ENCODE data around the gene TULP3. TPM values are rescaled to one million over a fixed set of nuclear protein-coding genes. Genes with fewer than 3 reads are reported as not detected.
"Not testable (repeated sequence)": the region's sequence is repeated elsewhere in the genome, so short reads cannot be mapped to it uniquely, and the experiment has no call there.

TULP3 gene
- total and polyA plus RNA-seq, 2 donors (not counting 3 experiments of a cell fraction or from before 2014, with no cell fraction given): 30.8 to 31.0 TPM

GRCh38 chr12:2862876-2863275, 27.8 kb upstream of the TULP3 start:
- dilution Hi-C loops (cut with MboI; ENCODE audit: extremely low pct_ligation_motif_present, low sequenced_read_pairs): no loop called here
- H3K9ac ChIP-seq (replicated peaks; ENCODE audit: extremely low read depth, insufficient read depth, low read length): no peak overlapping the region
- FAIRE-seq (no peak), DNase-seq (ENCODE audit: low read depth, low spot score) (no peak)
- H4K20me1 ChIP-seq (replicated peaks; ENCODE audit: control insufficient read depth, extremely low read depth, insufficient read depth, low read length): no peaks in the 10 kb centered on the region
- TF ChIP-seq POLR2A (IDR thresholded peaks at IDR 0.05; ENCODE audit: low read depth, low read length): no peak
- no peak for TF ChIP-seq JUN (IDR thresholded peaks at IDR 0.05; ENCODE audit: borderline replicate concordance, insufficient read depth, insufficient read length, low read depth)
- no peak for TF ChIP-seq EZH2 (IDR thresholded peaks at IDR 0.05; ENCODE audit: borderline replicate concordance, low read depth, low read length, severe bottlenecking)
- TF ChIP-seq, protein P1, sequence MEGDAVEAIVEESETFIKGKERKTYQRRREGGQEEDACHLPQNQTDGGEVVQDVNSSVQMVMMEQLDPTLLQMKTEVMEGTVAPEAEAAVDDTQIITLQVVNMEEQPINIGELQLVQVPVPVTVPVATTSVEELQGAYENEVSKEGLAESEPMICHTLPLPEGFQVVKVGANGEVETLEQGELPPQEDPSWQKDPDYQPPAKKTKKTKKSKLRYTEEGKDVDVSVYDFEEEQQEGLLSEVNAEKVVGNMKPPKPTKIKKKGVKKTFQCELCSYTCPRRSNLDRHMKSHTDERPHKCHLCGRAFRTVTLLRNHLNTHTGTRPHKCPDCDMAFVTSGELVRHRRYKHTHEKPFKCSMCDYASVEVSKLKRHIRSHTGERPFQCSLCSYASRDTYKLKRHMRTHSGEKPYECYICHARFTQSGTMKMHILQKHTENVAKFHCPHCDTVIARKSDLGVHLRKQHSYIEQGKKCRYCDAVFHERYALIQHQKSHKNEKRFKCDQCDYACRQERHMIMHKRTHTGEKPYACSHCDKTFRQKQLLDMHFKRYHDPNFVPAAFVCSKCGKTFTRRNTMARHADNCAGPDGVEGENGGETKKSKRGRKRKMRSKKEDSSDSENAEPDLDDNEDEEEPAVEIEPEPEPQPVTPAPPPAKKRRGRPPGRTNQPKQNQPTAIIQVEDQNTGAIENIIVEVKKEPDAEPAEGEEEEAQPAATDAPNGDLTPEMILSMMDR (IDR thresholded peaks at IDR 0.05; ENCODE audit: extremely low read depth in 1 of 2, insufficient read depth in 1 of 2, low read depth in 1 of 2, low read length in 2 of 2): no peak
- CTCF ChIA-PET: interaction anchor here (1.8 kb wide), 1 partner anchor 9 kb away, joined by 7 read pairs; no protein-coding TSS in a partner anchor
- H2AFZ ChIP-seq (ENCODE audit: low read depth, low read length): no peak overlapping the region
- H3K9me3 ChIP-seq (replicated peaks; ENCODE audit: control insufficient read depth, insufficient read depth, low read length): no peaks in the 10 kb centered on the region
- no TSS peak for BruUV-seq (replicated peaks)
- intact Hi-C loops (cut with micrococcal nuclease): no loop called here
- no peak overlapping the region for H3K27ac ChIP-seq (ENCODE audit: insufficient read depth, low read depth, low read length)
- H3K36me3 ChIP-seq (ENCODE audit: control insufficient read depth in 2 of 2, extremely low read depth in 1 of 2, insufficient read depth in 2 of 2, low read length in 2 of 2): peaks cover 8 to 25% of the 10 kb centered on the region in 2 experiments
- no peaks in the 10 kb centered on the region for H3K9me1 ChIP-seq (replicated peaks; ENCODE audit: control insufficient read depth, extremely low read depth, insufficient read depth, low read length)
- H3K4me3 ChIP-seq (replicated peaks in 1 of 3; ENCODE audit: insufficient read depth in 1 of 3, low read depth in 1 of 3, low read length in 3 of 3): no peak overlapping the region
- POLR2A ChIA-PET: no interaction called here
- H3K27me3 ChIP-seq (ENCODE audit: control insufficient read depth in 2 of 2, insufficient read depth in 2 of 2, low read length in 2 of 2): no peaks in the 10 kb centered on the region
- no peak overlapping the region for H3K4me2 ChIP-seq (ENCODE audit: insufficient read depth, low read length)
- no peaks in the 10 kb centered on the region for H3K4me1 ChIP-seq (ENCODE audit: control insufficient read depth, extremely low read depth, insufficient read depth, low read length)
- H3K79me2 ChIP-seq (ENCODE audit: control insufficient read depth, insufficient read depth, low read length): no peaks in the 10 kb centered on the region

DNA sequence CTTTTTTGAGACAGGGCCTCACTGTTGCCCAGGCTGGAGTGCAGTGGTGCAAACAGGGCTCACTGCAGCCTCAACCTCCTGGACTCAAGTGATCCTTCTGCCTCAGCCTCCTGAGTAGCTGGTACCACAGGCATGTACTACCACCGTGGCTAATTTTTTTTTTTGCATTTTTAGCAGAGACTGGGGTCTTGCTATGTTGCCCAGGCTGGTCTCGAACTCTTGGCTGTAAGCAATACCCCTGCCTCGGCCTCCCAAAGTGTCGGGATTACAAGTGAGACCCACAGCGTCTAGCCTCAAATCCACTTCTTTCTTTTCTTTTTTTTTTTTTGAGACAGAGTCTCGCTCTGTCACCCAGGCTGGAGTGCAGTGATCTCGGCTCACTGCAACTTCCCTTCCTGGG, 27.3 kb upstream of the TULP3 start:
- dilution Hi-C loops (cut with MboI; ENCODE audit: extremely low pct_ligation_motif_present, low sequenced_read_pairs); H3K27ac ChIP-seq (ENCODE audit: insufficient read depth, low read depth, low read length); H3K9ac ChIP-seq (replicated peaks; ENCODE audit: extremely low read depth, insufficient read depth, low read length); H3K4me1 ChIP-seq (ENCODE audit: control insufficient read depth, extremely low read depth, insufficient read depth, low read length); H3K9me1 ChIP-seq (replicated peaks; ENCODE audit: control insufficient read depth, extremely low read depth, insufficient read depth, low read length); POLR2A ChIA-PET; DNase-seq (ENCODE audit: low read depth, low spot score); intact Hi-C loops (cut with micrococcal nuclease); BruUV-seq (replicated peaks); FAIRE-seq; H3K9me3 ChIP-seq (replicated peaks; ENCODE audit: control insufficient read depth, insufficient read depth, low read length); H3K79me2 ChIP-seq (ENCODE audit: control insufficient read depth, insufficient read depth, low read length); H3K4me2 ChIP-seq (ENCODE audit: insufficient read depth, low read length); H3K4me3 ChIP-seq (replicated peaks in 1 of 3; ENCODE audit: insufficient read depth in 1 of 3, low read depth in 1 of 3, low read length in 3 of 3); H2AFZ ChIP-seq (ENCODE audit: low read depth, low read length); H3K27me3 ChIP-seq (ENCODE audit: control insufficient read depth in 2 of 2, insufficient read depth in 2 of 2, low read length in 2 of 2); H4K20me1 ChIP-seq (replicated peaks; ENCODE audit: control insufficient read depth, extremely low read depth, insufficient read depth, low read length): not testable (repeated sequence)
- CTCF ChIA-PET: interaction anchor here (0.9 to 6.1 kb wide), 5 partner anchors 9 to 178 kb away, joined by 3 to 33 read pairs (median 5); partner anchors contain the start of genes FOXM1 and RHNO1
- peaks cover 8 to 25% of the 10 kb centered on the region in 2 experiments for H3K36me3 ChIP-seq (ENCODE audit: control insufficient read depth in 2 of 2, extremely low read depth in 1 of 2, insufficient read depth in 2 of 2, low read length in 2 of 2)

Data from endothelial cell of umbilical vein (primary cell).